ENCODE measurements around the gene KIF5B. TPM values are rescaled to one million over a fixed set of nuclear protein-coding genes. Genes with fewer than 3 reads are reported as not detected.

KIF5B gene
- total and polyA plus RNA-seq, 2 donors (not counting 3 experiments of a cell fraction or from before 2014, with no cell fraction given) = 24.7 to 159 TPM

GRCh38 chr10:32077896-32078485 is 21.8 kb upstream of the KIF5B start:
- Histone ChIP-seq H3K9me1 (replicated peaks; ENCODE audit: control insufficient read depth, extremely low read depth, insufficient read depth, low read length) (peaks cover 2% of the 10 kb centered on the region), H3K9ac (replicated peaks; ENCODE audit: extremely low read depth, insufficient read depth, low read length) (no peak overlapping the region), H3K4me2 (ENCODE audit: insufficient read depth, low read length) (no peak overlapping the region), H3K4me1 (ENCODE audit: control insufficient read depth, extremely low read depth, insufficient read depth, low read length) (no peaks in the 10 kb centered on the region), H3K36me3 (ENCODE audit: control insufficient read depth in 2 of 2, extremely low read depth in 1 of 2, insufficient read depth in 2 of 2, low read length in 2 of 2) (no peaks in the 10 kb centered on the region), H3K79me2 (ENCODE audit: control insufficient read depth, insufficient read depth, low read length) (no peaks in the 10 kb centered on the region), H3K27me3 (ENCODE audit: control insufficient read depth in 2 of 2, insufficient read depth in 2 of 2, low read length in 2 of 2) (peaks cover 4 to 7% of the 10 kb centered on the region in 2 experiments), H3K9me3 (replicated peaks; ENCODE audit: control insufficient read depth, insufficient read depth, low read length) (no peaks in the 10 kb centered on the region), H2AFZ (ENCODE audit: low read depth, low read length) (no peak overlapping the region), H3K27ac (ENCODE audit: insufficient read depth, low read depth, low read length) (no peak overlapping the region), H4K20me1 (replicated peaks; ENCODE audit: control insufficient read depth, extremely low read depth, insufficient read depth, low read length) (no peaks in the 10 kb centered on the region), H3K4me3 (replicated peaks in 1 of 3; ENCODE audit: insufficient read depth in 1 of 3, low read depth in 1 of 3, low read length in 3 of 3) (no peak overlapping the region)
- BruUV-seq (replicated peaks) = no TSS peak
- dilution Hi-C loops (cut with MboI; ENCODE audit: extremely low pct_ligation_motif_present, low sequenced_read_pairs) = no loop called here
- CTCF ChIA-PET = no interaction called here
- FAIRE-seq = no peak
- no peak for DNase-seq (ENCODE audit: low read depth, low spot score)
- intact Hi-C loops (cut with micrococcal nuclease) = no loop called here
- POLR2A ChIA-PET = no interaction called here
- TF ChIP-seq FOS (IDR thresholded peaks at IDR 0.05; ENCODE audit: borderline replicate concordance, insufficient read depth, low read length) (no peak), JUN (IDR thresholded peaks at IDR 0.05; ENCODE audit: borderline replicate concordance, insufficient read depth, insufficient read length, low read depth) (no peak), MYC (IDR thresholded peaks at IDR 0.05; ENCODE audit: low read depth, low read length) (no peak), CTCF (IDR thresholded peaks at IDR 0.05; ENCODE audit: extremely low read depth in 1 of 2, insufficient read depth in 1 of 2, low read depth in 1 of 2, low read length in 2 of 2) (no peak), POLR2A (IDR thresholded peaks at IDR 0.05; ENCODE audit: low read depth, low read length) (no peak), GATA2 (IDR thresholded peaks at IDR 0.05; ENCODE audit: insufficient read depth, insufficient read length, low read depth, low read length) (no peak), MAX (IDR thresholded peaks at IDR 0.05; ENCODE audit: insufficient read depth, insufficient read length) (no peak), EZH2 (IDR thresholded peaks at IDR 0.05; ENCODE audit: borderline replicate concordance, low read depth, low read length, severe bottlenecking) (no peak), POLR2AphosphoS5 (IDR thresholded peaks at IDR 0.05; ENCODE audit: insufficient read depth, low read depth, low read length) (no peak)
